ENCODE measurements around the gene ZZZ3. TPM values are rescaled to one million over a fixed set of nuclear protein-coding genes. Genes with fewer than 3 reads are reported as not detected.

Gene ZZZ3
- total and polyA plus RNA-seq, 10 of the 15 experiments (the other 5 are each of a cell fraction or from before 2014, with no cell fraction given) = 10.5 to 44.1 (median 29.5) TPM

- H2AFZ ChIP-seq (ENCODE audit: control insufficient read depth, low read depth, low read length) = no peak overlapping the region
- no peaks in the 10 kb centered on the region for H3K27me3 ChIP-seq (replicated peaks in 1 of 2; ENCODE audit: control insufficient read depth in 2 of 2, insufficient read depth in 2 of 2, low read length in 1 of 2)
- intact Hi-C loops (cut with micrococcal nuclease; ENCODE audit: unreplicated experiment) (no loop called here), in situ Hi-C loops (cut with MboI) (no loop called here)
- H3K79me2 ChIP-seq (ENCODE audit: control insufficient read depth, insufficient read depth, low read length) = no peaks in the 10 kb centered on the region
- no peak for DNase-seq (ENCODE audit: low read depth, low spot score)
- H3K36me3 ChIP-seq (ENCODE audit: control insufficient read depth in 2 of 2, insufficient read depth in 2 of 2, low read length in 1 of 2) = peaks cover 4 to 40% of the 10 kb centered on the region in 2 experiments
- FAIRE-seq = no peak
- 93% methylated on average over 4 of the region's 4 CpGs for WGBS (ENCODE audit: insufficient coverage, insufficient replicate concordance, low lambda C conversion rate, missing lambda C conversion rate)
- no peaks in the 10 kb centered on the region for H4K20me1 ChIP-seq (ENCODE audit: control insufficient read depth, insufficient read depth)
- ATAC-seq = no peak
- RAD21 ChIA-PET (ENCODE audit: unreplicated experiment) = no interaction called here
- CTCF ChIA-PET = no interaction called here
- H3K4me3 ChIP-seq = no peak overlapping the region
- no peaks in the 10 kb centered on the region for H3K9me3 ChIP-seq (replicated peaks; ENCODE audit: control insufficient read depth, insufficient read depth, low read length)
- no TSS peak for BruUV-seq (replicated peaks)
- POLR2A ChIA-PET = no interaction called here
- SMC1A ChIA-PET (ENCODE audit: uncharacterized antibody, unreplicated experiment) = no interaction called here
- no peak overlapping the region for H3K9ac ChIP-seq (ENCODE audit: control insufficient read depth, insufficient read depth, low read length)
- H3K4me2 ChIP-seq (ENCODE audit: control insufficient read depth, insufficient read depth) = no peak overlapping the region
- no peaks in the 10 kb centered on the region for H3K4me1 ChIP-seq (ENCODE audit: control insufficient read depth, insufficient read depth, low read length)
- H3K27ac ChIP-seq (ENCODE audit: control insufficient read depth, insufficient read depth) = no peak overlapping the region
- TF ChIP-seq ASH2L (IDR thresholded peaks at IDR 0.05; ENCODE audit: borderline replicate concordance, low read depth) (no peak), STAT1 (conservative IDR thresholded peaks at IDR 0.05) (no peak), ZNF592 (IDR thresholded peaks at IDR 0.05) (no peak), ZBTB40 (IDR thresholded peaks at IDR 0.05; ENCODE audit: borderline replicate concordance) (no peak), EGR1 (IDR thresholded peaks at IDR 0.05; ENCODE audit: borderline replicate concordance in 1 of 2, low read depth in 2 of 2, low read length in 2 of 2) (no peak), ZNF384 (IDR thresholded peaks at IDR 0.05; ENCODE audit: borderline replicate concordance, low read depth, low read length) (no peak), NR2C2 (IDR thresholded peaks at IDR 0.05; ENCODE audit: borderline replicate concordance, control insufficient read depth, insufficient read length, low read depth) (no peak), CBX3 (IDR thresholded peaks at IDR 0.05; ENCODE audit: borderline replicate concordance, low read depth) (no peak), GATAD2B (conservative IDR thresholded peaks at IDR 0.05; ENCODE audit: low read depth) (no peak), POU2F2 (IDR thresholded peaks at IDR 0.05; ENCODE audit: borderline replicate concordance, low read depth, low read length) (no peak), RB1 (IDR thresholded peaks at IDR 0.05; ENCODE audit: borderline replicate concordance) (no peak), SPI1 (IDR thresholded peaks at IDR 0.05; ENCODE audit: borderline replicate concordance, insufficient read depth, low read depth, low read length) (no peak), SIX5 (IDR thresholded peaks at IDR 0.05; ENCODE audit: low read depth, low read length, severe bottlenecking) (no peak), GABPA (IDR thresholded peaks at IDR 0.05; ENCODE audit: low read depth) (no peak), ZBTB33 (IDR thresholded peaks at IDR 0.05) (no peak)
These were observed 43.2 kb upstream of the ZZZ3 start for GRCh38 chr1:77725706-77726105.

All from GM12878 (cell line).